ENCODE results near the gene L3MBTL4. TPM values are rescaled to one million over a fixed set of nuclear protein-coding genes. Genes with fewer than 3 reads are reported as not detected.

L3MBTL4 gene
- total and polyA plus RNA-seq, 12 donors = 3.9 to 22.6 (median 8.7) TPM

GRCh38 chr18:6294148-6294784, 120.4 kb downstream of the L3MBTL4 start:
- WGBS, 4 donors = 55 to 63% (median 60%) methylated on average over 4 of the region's 4 CpGs
- peak in 4 of 7 donors; percentile 29 to 65 (median 36) for DNase-seq
- Histone ChIP-seq H3K27ac (peak overlapping the region in 2 of 5 donors; percentile 7 to 42), H3K4me3 (no peak overlapping the region), H3K4me1 (replicated peaks in 1 of 2) (no peaks in the 10 kb centered on the region), H3K27me3 (no peaks in the 10 kb centered on the region), H3K36me3 (replicated peaks in 1 of 2) (no peaks in the 10 kb centered on the region), H3K9me3 (replicated peaks in 1 of 3) (peaks cover 0 to 2% (median 0%) of the 10 kb centered on the region in 3 donors)
- intact Hi-C loops (cut with DNase I) = no loop called here
- TF ChIP-seq CTCF (IDR thresholded peaks at IDR 0.05) (no peak), POLR2A (IDR thresholded peaks at IDR 0.05) (no peak)

DNA sequence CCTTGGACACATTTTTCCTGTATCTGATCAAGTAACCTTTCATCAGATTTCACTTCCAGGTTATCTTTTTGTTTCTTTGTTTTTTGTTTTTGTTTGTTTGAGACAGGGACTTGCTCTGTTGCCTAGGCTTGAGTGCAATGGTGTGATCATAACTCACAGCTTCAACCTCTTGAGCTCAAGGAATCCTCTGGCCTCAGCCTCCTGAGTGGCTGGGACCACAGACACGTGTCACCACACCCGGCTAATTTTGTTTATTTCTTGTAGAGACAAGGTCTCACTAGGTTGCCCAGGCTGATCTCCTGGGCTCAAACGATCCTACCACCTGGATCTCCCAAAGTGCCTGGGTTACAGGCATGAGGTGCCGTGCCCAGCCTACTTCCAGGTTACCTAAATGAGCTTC, 124.9 kb downstream of the L3MBTL4 start:
- no peak overlapping the region for H3K4me3 ChIP-seq
- no peaks in the 10 kb centered on the region for H3K4me1 ChIP-seq (replicated peaks in 1 of 2)
- no peaks in the 10 kb centered on the region for H3K27me3 ChIP-seq
- intact Hi-C loops (cut with DNase I) = no loop called here
- TF ChIP-seq CTCF (IDR thresholded peaks at IDR 0.05) (no peak), POLR2A (IDR thresholded peaks at IDR 0.05) (no peak)
- DNase-seq = no peak
- no peaks in the 10 kb centered on the region for H3K9me3 ChIP-seq (replicated peaks in 1 of 3)
- no peak overlapping the region for H3K27ac ChIP-seq
- WGBS, 4 donors = 73 to 84% (median 80%) methylated on average over 4 of the region's 4 CpGs
- no peaks in the 10 kb centered on the region for H3K36me3 ChIP-seq (replicated peaks in 1 of 2)

GRCh38 chr18:6286585-6286984, 128.1 kb downstream of the L3MBTL4 start:
- no peaks in the 10 kb centered on the region for H3K36me3 ChIP-seq (replicated peaks in 1 of 2)
- intact Hi-C loops (cut with DNase I) = no loop called here
- no peaks in the 10 kb centered on the region for H3K4me1 ChIP-seq (replicated peaks in 1 of 2)
- H3K27ac ChIP-seq = no peak overlapping the region
- TF ChIP-seq POLR2A (IDR thresholded peaks at IDR 0.05) (no peak), CTCF (IDR thresholded peaks at IDR 0.05) (no peak)
- no peaks in the 10 kb centered on the region for H3K27me3 ChIP-seq
- 84 to 90% (median 87%) methylated on average over 4 of the region's 4 CpGs for WGBS, 4 donors
- no peak overlapping the region for H3K4me3 ChIP-seq
- no peaks in the 10 kb centered on the region for H3K9me3 ChIP-seq (replicated peaks in 1 of 3)
- DNase-seq = no peak

DNA sequence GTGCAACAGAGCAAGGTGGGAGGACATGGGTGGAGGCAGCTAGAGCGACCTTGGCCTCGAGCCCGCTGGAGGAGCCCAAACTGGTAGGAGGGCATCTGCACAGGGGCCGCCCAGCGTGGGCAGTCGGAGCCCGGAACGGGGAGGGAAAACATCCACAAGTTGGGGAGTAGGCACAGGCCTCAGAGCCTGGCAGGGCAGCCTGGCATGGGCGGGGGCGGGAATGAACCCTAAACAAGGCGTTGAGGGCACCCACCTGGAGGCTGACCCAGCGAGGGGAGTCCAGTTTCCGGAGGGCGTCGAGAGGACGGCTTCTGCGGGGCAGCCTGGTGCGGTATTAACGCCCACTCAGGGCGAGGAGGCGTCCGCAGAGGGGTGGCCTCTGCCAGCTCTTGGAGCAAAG, 129.9 kb downstream of the L3MBTL4 start:
- no peaks in the 10 kb centered on the region for H3K4me1 ChIP-seq (replicated peaks in 1 of 2)
- no peak overlapping the region for H3K27ac ChIP-seq
- 94 to 99% (median 96%) methylated on average over 17 to 22 of the region's 22 CpGs for WGBS, 4 donors
- H3K27me3 ChIP-seq = no peaks in the 10 kb centered on the region
- no peaks in the 10 kb centered on the region for H3K9me3 ChIP-seq (replicated peaks in 1 of 3)
- DNase-seq = no peak
- intact Hi-C loops (cut with DNase I) = no loop called here
- H3K36me3 ChIP-seq (replicated peaks in 1 of 2) = no peaks in the 10 kb centered on the region
- TF ChIP-seq POLR2A (IDR thresholded peaks at IDR 0.05) (no peak), CTCF (IDR thresholded peaks at IDR 0.05) (no peak)
- no peak overlapping the region for H3K4me3 ChIP-seq

Data from adrenal gland (tissue), 12 donors.